Right lobe of liver (tissue), 4 donors: ENCODE data around the gene HTR2B.

Source experiments
- CTCF ChIP-seq, 4 donors: fragments of 200-600 bp in 3 of 4; fragments of 450-650 bp in 1 of 4; IDR thresholded peaks; one replicate each; pipeline versions ENCODE4 v1.5.1 to v1.8.0; 2016 to 2022; ENCODE audit warnings: antibody characterized with exemption in 4 of 4, mild to moderate bottlenecking in 2 of 4
- POLR2A ChIP-seq: fragments of 450-650 bp; IDR thresholded peaks from one replicate; pipeline ENCODE4 v1.6.1; 2017; ENCODE audit warnings: antibody characterized with exemption, mild to moderate bottlenecking
- donor health status: DM: no; HTN: no; CAD: no.
- donor health status: DM: no; HTN: no; CAD: no.
- donor health status: DM: no; HTN: yes; CAD: no.

GRCh38 chr2:231058761-231059550, 65.9 kb downstream of the HTR2B start:
- no peak for TF ChIP-seq POLR2A
- TF ChIP-seq CTCF (IDR thresholded peaks at IDR 0.05) = no peak
